ENCODE measurements around the gene ARL17A.
A peak's percentile ranks its signal among the peaks of the same experiment; 100 is the strongest.
"Not testable (repeated sequence)": the region's sequence is repeated elsewhere in the genome, so short reads cannot be mapped to it uniquely, and the experiment has no call there.

ARL17A gene

DNA sequence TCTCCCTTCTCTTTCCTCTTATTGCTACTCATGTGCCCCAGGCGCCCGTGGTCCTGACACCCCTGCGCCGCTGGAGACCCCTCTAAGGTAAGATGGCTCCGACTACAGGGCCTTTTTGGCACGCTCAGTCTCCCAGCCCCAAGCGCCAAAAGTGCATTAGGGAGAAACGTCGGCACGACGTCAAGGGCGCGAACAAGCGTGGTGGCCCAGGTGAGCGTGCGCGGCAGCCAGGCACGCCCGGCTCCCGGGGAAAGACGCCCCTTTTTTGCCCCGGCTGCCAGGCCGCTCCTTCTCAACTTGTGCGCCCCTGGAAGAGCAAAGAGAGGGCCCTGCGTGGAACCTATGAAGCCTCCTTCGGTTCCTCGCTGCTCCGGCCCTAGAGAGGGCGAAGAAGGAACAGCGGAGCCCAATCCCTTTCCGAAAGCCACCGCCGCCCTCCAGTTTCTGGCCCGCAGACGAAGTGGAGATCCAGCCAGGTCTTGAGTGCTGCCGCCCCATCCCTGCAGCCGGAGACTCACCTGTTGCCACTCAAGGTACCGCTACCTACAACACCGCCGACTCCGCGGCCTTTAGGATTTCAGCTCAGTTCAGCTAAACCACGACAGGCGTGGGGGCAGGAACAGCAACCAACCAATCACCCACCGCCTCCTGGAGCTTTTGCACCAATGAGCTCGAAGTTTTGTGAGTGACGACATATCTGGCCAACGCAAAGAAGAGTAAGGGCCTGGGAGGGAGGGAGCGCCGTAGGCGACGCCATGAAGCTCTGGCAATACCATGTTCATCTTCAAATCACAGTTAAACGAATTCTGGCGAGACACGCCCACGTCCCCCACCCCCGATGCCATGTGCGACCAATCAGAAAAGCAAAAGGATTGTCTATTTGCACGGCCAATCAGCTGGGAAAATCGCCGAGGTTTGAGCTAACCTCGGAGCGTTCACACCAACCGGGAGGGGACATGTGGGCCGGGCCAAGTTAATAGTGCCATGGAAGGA lies at the start of gene ARL17A:
Gene ARL17A, minus strand, starts transcription at position 609 of the 993 bp plus-strand sequence. CDS start 3,369 bp downstream, outside the sequence.
- DNase-seq (ENCODE audit: low read depth): peak; percentile 21

DNA sequence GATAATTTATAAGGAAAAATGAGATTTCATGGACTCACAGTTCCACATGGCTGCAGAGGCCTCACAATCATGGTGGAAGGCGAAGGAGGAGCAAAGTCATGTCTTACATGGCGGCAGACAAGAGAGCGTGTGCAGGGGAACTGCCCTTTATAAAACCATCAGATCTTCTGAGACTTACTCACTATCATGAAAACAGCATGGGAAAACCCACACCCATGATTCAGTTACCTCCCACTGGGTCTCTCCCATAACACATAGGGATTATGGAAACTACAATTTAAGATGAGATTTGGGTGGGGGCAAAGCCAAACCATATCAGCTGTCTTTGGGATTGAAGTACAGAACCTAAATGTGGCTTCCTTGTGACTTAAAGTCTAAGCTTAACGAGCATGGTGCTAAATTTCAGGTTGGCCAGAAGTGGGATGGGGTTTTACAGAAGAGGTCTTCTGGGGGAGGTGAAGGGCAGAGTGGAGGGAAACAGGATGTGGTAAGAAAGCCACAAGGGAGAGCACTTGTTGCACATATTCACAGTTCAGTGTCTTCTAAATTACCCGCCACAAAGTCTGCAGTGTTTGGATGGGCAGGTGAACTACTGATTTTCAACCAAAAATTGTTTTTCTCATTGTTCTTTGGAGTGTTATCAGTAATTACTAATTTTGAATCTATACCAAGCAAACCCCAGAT lies 49.4 kb upstream of the ARL17A start:
- DNase-seq (ENCODE audit: low read depth): not testable (repeated sequence)

DNA sequence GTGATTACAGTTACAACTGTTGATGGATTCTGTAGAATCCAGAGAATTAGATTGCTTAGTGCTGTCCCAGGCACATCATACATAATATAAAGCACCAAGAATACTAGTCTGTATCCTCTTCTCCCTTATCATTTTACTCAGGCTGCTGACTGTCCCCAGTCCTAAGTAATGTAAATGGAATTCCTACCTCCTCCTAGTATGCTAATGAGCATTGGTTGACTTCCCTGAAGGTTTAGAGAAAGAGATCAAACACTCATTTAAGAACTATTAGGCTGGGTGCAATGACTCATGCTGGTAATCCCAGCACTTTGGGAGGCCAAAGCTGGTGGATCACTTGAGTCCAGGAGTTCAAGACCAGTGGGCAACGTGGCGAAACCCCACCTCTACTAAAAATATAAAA lies 48.0 kb upstream of the ARL17A start:
- not testable (repeated sequence) for DNase-seq (ENCODE audit: low read depth)

DNA sequence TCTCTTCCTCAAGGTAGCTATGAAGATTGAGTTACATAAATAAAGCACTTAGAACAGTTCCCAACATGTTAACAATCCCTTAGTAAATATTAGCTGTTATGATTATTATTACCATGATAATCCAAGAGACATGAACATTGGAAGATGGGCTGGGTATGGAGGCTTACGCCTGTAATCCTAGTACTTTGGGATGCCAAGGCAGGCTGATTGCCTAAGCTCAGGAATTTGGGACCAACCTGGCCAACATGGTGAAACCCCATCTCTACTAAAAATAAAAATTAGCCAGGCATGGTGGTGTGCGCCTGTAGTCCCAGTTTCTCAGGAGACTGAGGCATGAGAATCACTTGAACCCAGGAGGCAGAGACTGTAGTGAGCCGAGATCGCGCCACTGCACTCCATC lies 45.2 kb upstream of the ARL17A start:
- DNase-seq (ENCODE audit: low read depth): not testable (repeated sequence)

DNA sequence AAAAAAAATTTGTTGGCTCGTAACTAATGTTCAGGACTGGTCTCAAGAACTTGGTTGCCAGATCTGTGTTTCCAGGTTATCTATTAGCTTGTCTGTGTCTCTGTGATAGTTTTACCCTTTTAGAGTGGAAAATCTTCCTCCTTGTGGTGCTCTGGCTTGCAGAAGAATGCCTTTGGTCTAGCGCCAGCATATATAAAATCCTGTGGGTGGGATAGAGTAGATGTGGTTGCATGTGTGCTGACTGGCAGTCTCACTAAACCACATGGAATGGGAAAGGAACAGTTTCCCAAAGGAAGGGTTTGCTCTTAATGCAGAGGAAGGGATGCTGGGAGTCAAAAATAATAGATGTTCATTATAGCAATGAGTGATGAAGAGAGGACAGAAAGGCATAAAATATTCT lies 44.3 kb upstream of the ARL17A start:
- not testable (repeated sequence) for DNase-seq (ENCODE audit: low read depth)

DNA sequence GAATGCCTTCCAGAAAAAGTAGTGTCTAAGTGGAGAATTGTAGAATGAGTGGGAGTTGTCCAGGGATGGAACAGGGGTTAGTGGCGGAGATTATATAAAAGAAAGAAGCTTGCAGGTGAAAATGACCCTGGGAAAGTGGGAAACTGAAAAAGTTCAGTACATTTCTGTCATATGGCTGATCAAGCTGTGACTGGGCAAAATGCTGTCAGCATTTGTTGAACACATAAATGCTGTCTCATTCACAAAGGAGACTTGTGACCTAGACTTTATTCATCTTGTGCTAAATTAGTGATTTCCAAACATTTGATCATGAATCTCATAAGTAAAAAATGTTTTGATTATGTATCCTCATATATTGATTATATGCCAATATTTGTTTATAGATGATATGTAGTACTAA lies 39.5 kb upstream of the ARL17A start:
- not testable (repeated sequence) for DNase-seq (ENCODE audit: low read depth)

DNA sequence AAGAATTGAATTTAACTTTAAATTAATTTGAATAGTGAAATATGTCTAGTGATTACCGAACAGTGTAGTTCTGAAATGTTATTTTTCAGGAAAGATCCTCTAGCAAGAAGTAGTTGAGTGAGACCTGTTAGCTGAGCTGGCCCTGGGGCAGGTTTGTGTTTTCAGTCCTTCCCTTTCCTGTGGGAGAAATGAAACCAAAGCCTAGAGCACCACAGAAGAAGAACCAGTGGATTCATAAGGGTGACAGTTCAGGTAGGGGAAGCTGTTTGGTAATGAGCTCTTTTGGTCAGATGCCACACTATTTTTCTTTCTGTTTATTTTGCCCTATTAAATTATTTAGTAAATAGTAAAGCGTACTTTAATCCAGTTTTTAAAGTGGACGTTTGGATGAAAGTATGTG lies 37.6 kb upstream of the ARL17A start:
- DNase-seq (ENCODE audit: low read depth): not testable (repeated sequence)

DNA sequence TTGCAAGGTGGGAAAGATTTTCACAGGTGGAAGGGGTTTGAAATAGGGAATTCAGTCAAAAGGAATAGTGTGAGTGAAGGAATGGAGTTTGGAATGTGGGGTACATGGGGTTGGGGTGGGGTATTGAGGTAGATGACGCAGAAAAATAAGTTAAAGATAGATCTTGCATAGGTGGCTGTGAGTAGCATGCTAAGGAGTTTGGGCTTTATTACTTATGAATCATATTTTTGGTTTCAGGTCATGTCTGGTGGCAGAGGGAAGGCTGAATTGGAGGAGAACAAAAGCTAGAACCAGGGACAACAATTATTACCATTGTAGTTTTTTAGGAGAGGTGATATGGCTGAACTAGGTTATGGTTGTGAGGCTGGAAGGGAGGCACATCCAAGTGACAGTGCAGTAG lies 34.4 kb upstream of the ARL17A start:
- DNase-seq (ENCODE audit: low read depth): not testable (repeated sequence)

DNA sequence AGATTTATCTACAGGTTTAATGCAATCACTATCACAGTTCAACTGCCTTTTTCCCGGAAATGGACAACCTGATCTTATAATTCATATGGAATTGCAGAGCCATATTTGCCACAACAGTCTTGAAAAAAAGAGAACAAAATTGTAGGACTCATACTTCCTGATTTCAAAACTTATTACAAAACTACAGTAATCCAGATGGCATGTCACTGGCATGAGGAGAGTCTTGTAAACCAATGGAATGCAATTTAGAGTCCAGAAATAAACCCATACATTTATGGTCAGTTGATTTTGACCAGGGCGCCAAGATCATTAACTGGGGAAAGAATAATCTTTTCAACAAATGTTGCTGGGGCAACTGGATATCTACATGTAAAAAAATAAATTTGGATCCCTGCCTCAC lies 31.8 kb upstream of the ARL17A start:
- not testable (repeated sequence) for DNase-seq (ENCODE audit: low read depth)

DNA sequence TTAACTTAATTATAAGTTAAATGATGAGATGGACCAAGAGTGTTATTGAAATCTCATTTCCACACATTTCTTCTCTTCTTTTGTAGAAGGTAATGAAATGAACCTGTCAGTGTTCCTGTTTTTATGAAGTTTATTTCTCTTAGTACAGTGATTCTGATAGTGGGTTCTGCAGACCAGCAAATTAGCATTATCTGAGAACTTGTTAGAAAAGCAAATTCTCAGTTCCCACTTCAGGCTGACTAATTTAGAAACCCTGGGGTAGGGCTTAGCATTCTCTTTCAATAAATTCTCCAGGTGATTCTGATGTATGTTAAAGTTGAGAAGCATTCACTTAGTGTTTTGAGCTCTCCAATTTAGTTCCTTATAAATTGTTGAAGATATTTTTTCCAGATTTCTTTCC lies 23.6 kb upstream of the ARL17A start:
- not testable (repeated sequence) for DNase-seq (ENCODE audit: low read depth)

DNA sequence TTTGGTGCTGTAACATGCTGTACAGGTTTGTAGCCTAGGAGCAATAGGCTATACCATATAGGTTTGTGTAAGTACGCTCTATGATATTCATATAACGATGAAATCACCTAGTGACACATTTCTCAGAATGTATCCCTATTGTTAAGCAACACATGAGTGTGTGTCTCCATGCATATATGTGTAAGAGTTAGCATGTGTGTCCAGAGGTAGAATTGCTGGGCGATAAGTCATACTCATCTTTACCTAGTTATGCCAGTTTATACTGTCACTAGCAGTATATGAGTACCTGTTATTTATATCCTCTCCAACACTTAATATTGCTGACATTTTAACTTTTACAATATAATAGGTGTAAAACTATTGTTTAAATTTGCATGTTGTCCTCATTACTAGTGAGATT lies 21.3 kb upstream of the ARL17A start:
- DNase-seq (ENCODE audit: low read depth): not testable (repeated sequence)

DNA sequence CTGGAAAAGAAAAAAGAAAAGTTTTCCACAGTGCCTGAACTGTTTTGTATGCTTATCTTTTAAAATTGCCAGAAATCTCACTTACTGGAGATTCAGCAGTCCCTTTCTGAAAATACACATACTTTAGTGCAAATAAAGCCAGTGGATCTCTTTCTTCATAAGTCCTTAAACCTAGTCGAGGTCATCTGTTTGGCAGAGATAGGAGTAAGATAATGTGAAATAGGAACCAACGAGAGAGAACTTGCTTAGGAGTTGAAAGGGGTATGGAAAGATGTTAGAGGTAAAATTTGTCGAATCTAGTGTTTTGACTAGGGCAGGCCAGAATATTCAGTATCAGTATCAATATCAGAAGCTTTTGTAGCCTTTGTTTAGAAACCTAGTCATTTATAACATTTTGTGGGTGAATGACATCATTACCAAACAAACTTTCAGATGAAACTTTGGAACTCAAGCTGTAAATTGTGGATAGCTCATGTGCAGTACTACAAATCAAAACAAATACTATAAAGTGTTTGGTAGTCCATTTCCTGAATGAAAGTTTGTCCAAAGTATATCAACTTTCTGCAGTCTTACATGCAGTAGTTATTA lies 18.9 kb upstream of the ARL17A start:
- not testable (repeated sequence) for DNase-seq (ENCODE audit: low read depth)

DNA sequence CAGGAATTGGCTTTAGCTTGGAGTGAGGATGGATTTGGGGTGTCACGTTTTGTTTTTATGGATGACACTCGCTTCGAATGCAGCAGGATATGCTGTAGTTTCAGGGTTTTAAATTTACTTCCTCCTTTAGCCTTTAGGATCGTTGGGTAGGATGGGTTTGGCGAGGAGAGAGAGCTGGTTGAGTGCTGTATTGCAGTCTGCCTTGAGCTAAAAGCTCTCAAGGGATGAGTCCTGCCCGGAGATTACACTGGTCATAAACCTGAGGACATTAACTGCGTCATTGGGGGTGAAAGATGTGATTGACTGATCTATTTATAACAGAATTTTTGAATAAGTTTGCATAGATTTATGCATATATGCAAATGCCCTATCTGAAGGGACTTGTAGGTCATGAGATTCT lies 11.8 kb upstream of the ARL17A start:
- not testable (repeated sequence) for DNase-seq (ENCODE audit: low read depth)

DNA sequence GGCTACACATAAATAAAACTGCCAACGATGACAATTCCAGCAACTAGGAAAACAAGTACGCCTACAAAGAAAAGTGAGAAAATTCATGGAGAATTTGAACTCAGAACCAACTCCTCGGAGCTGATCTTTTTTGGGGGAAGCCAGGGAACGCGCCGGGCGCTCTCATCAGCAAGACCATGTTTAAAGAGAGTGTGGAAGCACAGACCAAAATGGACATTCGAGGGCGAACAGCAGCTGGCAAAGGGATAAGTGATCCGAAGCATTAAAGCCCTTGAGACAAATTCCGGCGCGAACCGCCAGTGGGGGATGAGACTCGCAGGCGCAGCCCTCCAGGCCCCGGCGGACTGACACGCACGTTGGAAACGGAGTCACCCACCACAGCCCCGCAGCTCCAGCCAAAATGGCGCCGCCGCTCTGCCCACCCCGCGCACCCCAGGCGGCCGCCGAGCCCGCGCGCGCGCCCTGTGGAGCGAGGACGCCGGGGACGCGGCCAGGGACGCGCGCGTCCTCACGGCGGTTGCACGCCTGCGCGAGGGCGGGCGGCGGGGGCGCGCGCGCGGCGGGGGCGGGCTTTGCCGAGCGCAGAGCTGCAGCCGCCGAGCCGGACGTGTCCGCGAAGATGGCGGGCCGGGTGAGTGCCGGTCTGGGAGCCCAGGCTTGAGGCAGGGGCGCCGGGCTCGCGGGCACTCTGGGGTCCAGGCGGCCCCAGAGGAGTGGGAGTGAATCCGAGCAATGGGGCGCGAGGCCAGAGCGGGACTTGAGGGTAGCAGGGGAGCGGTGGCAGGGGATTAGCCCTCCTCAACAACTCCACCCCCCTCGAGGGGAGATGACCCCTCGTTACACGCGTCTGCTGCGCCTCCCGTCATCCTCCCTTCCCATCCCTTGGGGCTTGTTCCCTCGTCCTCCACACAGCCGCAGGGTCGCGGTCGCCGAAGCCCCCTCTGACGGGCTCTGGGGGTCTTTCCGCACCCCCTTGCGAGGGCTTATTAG lies 11.0 kb upstream of the ARL17A start, which contains the start of gene NSF:
Gene NSF, plus strand, starts transcription at position 513 of the 990 bp plus-strand sequence. Its CDS starts 107 bp downstream, at position 620.
- DNase-seq (ENCODE audit: low read depth): not testable (repeated sequence)

DNA sequence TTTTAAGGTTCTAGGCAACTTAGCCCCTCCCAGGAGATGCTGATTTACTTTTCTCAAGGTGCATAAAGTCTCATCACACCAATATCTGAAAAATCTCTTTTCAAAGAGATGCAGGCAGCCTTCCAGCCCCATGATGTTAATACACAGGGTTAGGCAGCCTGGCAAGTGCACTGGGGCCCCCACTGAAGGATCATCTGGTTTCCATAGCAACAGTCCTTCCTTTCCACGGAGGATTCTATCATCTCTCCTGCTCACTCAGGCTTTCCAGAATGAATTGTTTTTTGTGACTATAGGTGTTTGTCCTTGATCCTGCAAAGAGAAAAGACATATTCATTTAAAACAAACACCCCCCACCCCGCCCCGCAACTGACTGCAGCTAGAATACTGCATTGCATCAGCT lies 6.0 kb upstream of the ARL17A start:
- DNase-seq (ENCODE audit: low read depth): not testable (repeated sequence)

DNA sequence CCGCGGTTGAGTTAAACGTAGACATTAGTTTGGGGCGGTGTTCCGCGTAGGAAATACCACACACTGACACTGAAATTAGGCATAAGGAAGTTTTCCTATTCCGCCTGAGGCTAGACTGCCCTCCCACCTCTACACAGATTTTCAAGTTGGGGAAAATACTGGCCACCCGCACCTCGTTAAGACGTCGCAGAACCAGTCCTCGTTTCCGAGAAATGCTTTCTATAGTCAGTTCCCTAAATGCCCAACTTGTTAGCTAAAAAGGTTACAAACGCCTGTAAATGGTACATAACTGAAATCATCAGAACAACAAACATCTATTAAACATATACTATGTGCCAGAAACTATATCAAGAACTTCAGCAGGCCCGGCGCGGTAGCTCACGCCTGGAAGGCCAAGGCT lies 591 bp upstream of the ARL17A start:
- not testable (repeated sequence) for DNase-seq (ENCODE audit: low read depth)

DNA sequence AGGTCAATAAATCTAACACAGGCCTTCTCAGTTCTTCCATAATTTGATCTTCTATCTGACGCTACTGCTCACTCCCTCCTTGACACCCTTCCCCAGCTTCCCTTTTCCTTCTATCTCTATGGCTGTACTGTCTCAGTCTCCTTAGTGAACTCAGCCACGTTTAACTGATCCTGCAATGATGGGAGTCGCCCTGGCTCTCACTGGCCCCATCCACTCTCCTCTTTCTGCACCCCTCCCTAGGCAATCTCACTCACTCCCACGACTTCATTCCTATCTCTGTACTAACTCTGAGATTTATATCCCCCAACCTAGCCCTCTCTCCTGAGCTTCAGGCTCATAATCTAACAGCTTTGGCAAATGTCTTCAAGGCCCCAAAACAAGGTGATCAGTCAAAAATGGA lies 7.7 kb downstream of the ARL17A start:
- not testable (repeated sequence) for DNase-seq (ENCODE audit: low read depth)

DNA sequence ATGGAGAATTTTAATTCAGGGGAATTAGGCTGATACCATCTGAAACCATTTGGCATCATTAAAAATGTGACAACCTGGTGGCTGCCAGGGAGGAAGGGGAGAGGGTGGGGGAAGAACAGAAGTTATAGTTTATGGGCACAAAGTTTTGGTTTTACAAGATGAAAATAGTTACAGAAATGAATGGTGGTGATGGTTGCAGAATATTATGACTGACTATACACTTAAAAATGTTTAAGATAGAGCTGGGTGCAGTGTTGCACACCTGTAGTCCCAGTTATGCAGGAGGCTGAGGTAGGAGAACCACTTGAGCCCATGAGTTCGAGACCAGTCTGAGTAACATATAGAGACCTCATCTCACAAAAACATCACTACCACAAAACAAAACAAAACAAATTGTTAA lies 12.5 kb downstream of the ARL17A start:
- not testable (repeated sequence) for DNase-seq (ENCODE audit: low read depth)

DNA sequence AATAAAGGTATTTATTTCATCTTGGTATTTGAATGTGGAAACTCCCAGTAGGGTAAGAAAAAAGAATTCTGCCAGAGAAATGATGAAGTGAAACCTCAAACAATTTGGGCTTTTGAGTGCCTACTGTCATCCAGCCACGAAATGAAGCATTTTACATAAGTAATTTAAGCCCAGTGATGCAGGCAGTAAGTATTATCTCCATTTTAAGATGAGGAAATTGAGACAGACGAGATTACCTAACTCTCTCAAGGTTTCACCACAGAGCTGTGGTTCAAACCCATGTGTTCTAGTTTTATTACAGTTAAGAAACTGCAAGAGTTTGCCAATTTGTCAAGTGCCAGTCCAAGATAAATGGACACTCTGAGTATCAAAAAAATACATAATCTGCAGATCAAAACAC lies 13.2 kb downstream of the ARL17A start:
- DNase-seq (ENCODE audit: low read depth): not testable (repeated sequence)

DNA sequence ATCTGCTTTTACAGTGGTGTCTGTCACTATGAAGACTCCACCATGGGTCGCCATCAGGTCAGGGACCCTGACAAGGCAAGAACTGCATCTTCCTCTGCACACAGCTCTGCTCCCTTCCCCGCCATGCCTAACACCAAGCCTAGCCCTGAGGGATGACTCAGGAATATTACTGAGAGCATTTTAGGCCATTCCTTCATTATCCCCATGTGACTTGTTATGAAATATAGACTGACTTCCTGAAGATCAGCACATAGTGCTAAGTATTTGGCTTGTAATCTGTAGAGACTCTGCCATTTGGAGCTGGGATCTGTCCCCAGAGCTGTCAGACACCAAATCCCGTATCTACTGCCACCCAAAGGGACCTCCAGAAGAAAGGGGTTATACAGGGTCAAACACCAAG lies 19.4 kb downstream of the ARL17A start:
- DNase-seq (ENCODE audit: low read depth): not testable (repeated sequence)

DNA sequence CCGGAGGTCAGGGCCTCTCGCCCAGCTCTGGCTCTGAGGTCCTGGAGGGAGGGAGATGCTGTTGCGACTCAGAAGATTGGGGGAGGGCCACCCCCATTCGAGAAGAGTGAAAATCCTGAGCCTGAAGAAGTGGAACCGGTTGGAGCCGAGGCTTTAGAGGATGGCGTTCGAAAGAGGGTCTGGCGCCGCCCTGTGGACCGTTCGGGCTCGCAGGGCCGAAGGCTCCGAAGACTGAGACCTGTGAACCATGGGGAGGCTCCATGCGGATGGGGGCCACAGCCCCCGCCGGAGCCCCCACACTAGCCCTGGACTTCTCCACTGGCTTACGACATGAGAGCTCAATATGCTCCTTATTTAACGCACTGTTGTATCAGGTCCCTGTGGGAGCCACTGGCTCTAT lies 20.3 kb downstream of the ARL17A start:
- DNase-seq (ENCODE audit: low read depth): not testable (repeated sequence)

Measured in stimulated activated CD8-positive, alpha-beta memory T cell treated with anti-CD3 and anti-CD28 coated beads, Interleukin-15, amount 100 ng/mL, for 24 hours (primary cell).